Activated CD4-positive, alpha-beta memory T cell treated with anti-CD3 and anti-CD28 coated beads, Interleukin-2, amount 10 ng/mL, durations not matched to agents 7 days and 5 days (primary cell): ENCODE measurements around the gene COQ8B. TPM values are rescaled to one million over a fixed set of nuclear protein-coding genes. Genes with fewer than 3 reads are reported as not detected.

ENCODE experiments used
- CTCF ChIA-PET: fragments of 350-600 bp; sonication (Branson Sonifier 250); formaldehyde crosslinking; loops from one replicate; lab custom pipeline; 2021; ENCODE audit warnings: antibody characterized with exemption, inconsistent platforms; lab: Charles Lee
- POLR2A ChIA-PET: fragments of 350-600 bp; sonication (Branson Sonifier 250); formaldehyde crosslinking; loops from one replicate; lab custom pipeline; 2021; ENCODE audit warnings: antibody characterized with exemption; lab: Charles Lee
- DNase-seq: peaks from one replicate; pipeline ENCODE4 v3.0.0-alpha.2; 2020
- H3K27ac Mint-ChIP-seq: one replicate; pipeline ENCODE4 v1.8.0; 2021; ENCODE audit warnings: mild to moderate bottlenecking, mixed read lengths
- H3K27me3 Mint-ChIP-seq: one replicate; pipeline ENCODE4 v1.8.0; 2021; ENCODE audit warnings: mixed read lengths
- H3K36me3 Mint-ChIP-seq: one replicate; pipeline ENCODE4 v1.8.0; 2021; ENCODE audit warnings: low read depth, mixed read lengths
- H3K4me1 Mint-ChIP-seq: one replicate; pipeline ENCODE4 v1.8.0; 2021; ENCODE audit warnings: mixed read lengths
- H3K4me3 Mint-ChIP-seq: one replicate; pipeline ENCODE4 v1.8.0; 2021; ENCODE audit warnings: mild to moderate bottlenecking, mixed read lengths
- H3K9me3 Mint-ChIP-seq: one replicate; pipeline ENCODE4 v1.8.0; 2021; ENCODE audit warnings: mixed read lengths
- total RNA-seq, 2 experiments: library from RNA; stranded (reverse); gene quantifications; one replicate each; pipeline ENCODE4 v1.2.3, GENCODE V29; 2021

Gene COQ8B
- total RNA-seq, 2 experiments from 2014 or later: 32.5 to 37.7 TPM

GRCh38 chr19:40724315-40724714 is 7.6 kb upstream of the COQ8B start:
- no peaks in the 10 kb centered on the region for H3K27me3 Mint-ChIP-seq
- no peaks in the 10 kb centered on the region for H3K9me3 Mint-ChIP-seq
- peaks cover 36% of the 10 kb centered on the region for H3K4me1 Mint-ChIP-seq
- H3K27ac Mint-ChIP-seq: no peak overlapping the region
- POLR2A ChIA-PET: interaction anchor here (0.7 kb wide), 1 partner anchor 9 kb away, joined by 3 read pairs; no protein-coding TSS in a partner anchor
- no peak overlapping the region for H3K4me3 Mint-ChIP-seq
- DNase-seq: no peak
- H3K36me3 Mint-ChIP-seq: peaks cover 41% of the 10 kb centered on the region
- CTCF ChIA-PET: interaction anchor here (0.7 kb wide), 1 partner anchor 88 kb away, joined by 3 read pairs; no protein-coding TSS in a partner anchor

- Mint-ChIP-seq H3K36me3 (peaks cover 38% of the 10 kb centered on the region), H3K27ac (no peak overlapping the region), H3K4me3 (no peak overlapping the region), H3K27me3 (no peaks in the 10 kb centered on the region), H3K9me3 (no peaks in the 10 kb centered on the region), H3K4me1 (peaks cover 41% of the 10 kb centered on the region)
- ChIA-PET POLR2A (interaction anchor here (0.7 kb wide), 1 partner anchor 9 kb away, joined by 3 read pairs; no protein-coding TSS in a partner anchor), CTCF (no interaction called here)
- DNase-seq: no peak
Measured at GRCh38 chr19:40723661-40724254, 7.1 kb upstream of the COQ8B start.

- ChIA-PET CTCF (interaction anchor here (0.6 to 1.5 kb wide), 3 partner anchors 33 to 76 kb away, joined by 3 to 4 read pairs (median 3); partner anchors contain the start of gene EGLN2), POLR2A (interaction anchor here (0.8 to 1.2 kb wide), 2 partner anchors 10 to 56 kb away, joined by 3 to 4 read pairs; partner anchors contain the start of gene RAB4B)
- Mint-ChIP-seq H3K27ac (no peak overlapping the region), H3K36me3 (peaks cover 36% of the 10 kb centered on the region), H3K9me3 (no peaks in the 10 kb centered on the region), H3K27me3 (no peaks in the 10 kb centered on the region), H3K4me1 (peaks cover 55% of the 10 kb centered on the region), H3K4me3 (no peak overlapping the region)
- no peak for DNase-seq
Measured at GRCh38 chr19:40721936-40722661, 5.4 kb upstream of the COQ8B start.

- Mint-ChIP-seq H3K4me3 (no peak overlapping the region), H3K36me3 (peaks cover 33% of the 10 kb centered on the region), H3K27me3 (no peaks in the 10 kb centered on the region), H3K9me3 (no peaks in the 10 kb centered on the region), H3K4me1 (peaks cover 58% of the 10 kb centered on the region), H3K27ac (no peak overlapping the region)
- DNase-seq: no peak
- ChIA-PET POLR2A (no interaction called here), CTCF (interaction anchor here (0.7 to 1.5 kb wide), 2 partner anchors 34 to 77 kb away, joined by 3 read pairs; partner anchors contain the start of gene EGLN2)
Measured at GRCh38 chr19:40721140-40721486, 4.4 kb upstream of the COQ8B start.

- Mint-ChIP-seq H3K4me1 (peaks cover 68% of the 10 kb centered on the region), H3K27me3 (no peaks in the 10 kb centered on the region), H3K4me3 (peak overlapping the region; percentile 75), H3K9me3 (no peaks in the 10 kb centered on the region), H3K27ac (no peak overlapping the region), H3K36me3 (peaks cover 25% of the 10 kb centered on the region)
- DNase-seq: no peak
- ChIA-PET CTCF (no interaction called here), POLR2A (no interaction called here)
Measured at GRCh38 chr19:40719414-40719894, 2.8 kb upstream of the COQ8B start.

GRCh38 chr19:40718774-40719391 is 2.2 kb upstream of the COQ8B start:
- CTCF ChIA-PET: no interaction called here
- H3K27me3 Mint-ChIP-seq: no peaks in the 10 kb centered on the region
- DNase-seq: peak; percentile 16
- H3K4me1 Mint-ChIP-seq: peaks cover 70% of the 10 kb centered on the region
- H3K9me3 Mint-ChIP-seq: no peaks in the 10 kb centered on the region
- peak overlapping the region; percentile 75 for H3K4me3 Mint-ChIP-seq
- peak overlapping the region; percentile 11 for H3K27ac Mint-ChIP-seq
- H3K36me3 Mint-ChIP-seq: peaks cover 20% of the 10 kb centered on the region
- POLR2A ChIA-PET: no interaction called here

GRCh38 chr19:40717880-40718773 is 1.4 kb upstream of the COQ8B start:
- no peaks in the 10 kb centered on the region for H3K9me3 Mint-ChIP-seq
- no peak for DNase-seq
- ChIA-PET POLR2A (interaction anchor here (2.2 to 2.5 kb wide), 3 partner anchors 32 to 60 kb away, joined by 17 to 27 read pairs (median 21); partner anchors contain the start of genes ACTMAP, RAB4B and SNRPA), CTCF (interaction anchor here (1.8 kb wide), 1 partner anchor 35 kb away, joined by 8 read pairs; no protein-coding TSS in a partner anchor)
- peak overlapping the region; percentile 75 for H3K4me3 Mint-ChIP-seq
- H3K27me3 Mint-ChIP-seq: no peaks in the 10 kb centered on the region
- peaks cover 16% of the 10 kb centered on the region for H3K36me3 Mint-ChIP-seq
- peaks cover 71% of the 10 kb centered on the region for H3K4me1 Mint-ChIP-seq
- H3K27ac Mint-ChIP-seq: peak overlapping the region; percentile 44

GRCh38 chr19:40717325-40717879 is 716 bp upstream of the COQ8B start:
- peak overlapping the region; percentile 75 for H3K4me3 Mint-ChIP-seq
- peaks cover 72% of the 10 kb centered on the region for H3K4me1 Mint-ChIP-seq
- CTCF ChIA-PET: interaction anchor here (1.1 to 1.8 kb wide), 2 partner anchors 36 to 95 kb away, joined by 3 to 8 read pairs; no protein-coding TSS in a partner anchor
- H3K27ac Mint-ChIP-seq: peak overlapping the region; percentile 44
- H3K36me3 Mint-ChIP-seq: peaks cover 17% of the 10 kb centered on the region
- no peaks in the 10 kb centered on the region for H3K9me3 Mint-ChIP-seq
- POLR2A ChIA-PET: interaction anchor here (0.5 to 2.5 kb wide), 7 partner anchors 20 to 89 kb away, joined by 3 to 27 read pairs (median 8); partner anchors contain the start of genes ACTMAP, EGLN2, NUMBL and RAB4B
- DNase-seq: no peak
- H3K27me3 Mint-ChIP-seq: no peaks in the 10 kb centered on the region

- no peaks in the 10 kb centered on the region for H3K27me3 Mint-ChIP-seq
- H3K4me1 Mint-ChIP-seq: peaks cover 74% of the 10 kb centered on the region
- peaks cover 21% of the 10 kb centered on the region for H3K36me3 Mint-ChIP-seq
- H3K9me3 Mint-ChIP-seq: no peaks in the 10 kb centered on the region
- H3K4me3 Mint-ChIP-seq: peak overlapping the region; percentile 90
- peak overlapping the region; percentile 87 for H3K27ac Mint-ChIP-seq
- DNase-seq: peak; percentile 50
- POLR2A ChIA-PET: interaction anchor here (1.3 to 2.5 kb wide), 7 partner anchors 24 to 91 kb away, joined by 3 to 27 read pairs (median 8); partner anchors contain the start of genes ACTMAP, EGLN2, NUMBL and RAB4B
- CTCF ChIA-PET: interaction anchor here (0.8 to 1.8 kb wide), 3 partner anchors 37 to 62 kb away, joined by 3 to 8 read pairs (median 4); partner anchors contain the start of gene RAB4B
Measured at GRCh38 chr19:40716031-40716481, 630 bp downstream of the COQ8B start.

- Mint-ChIP-seq H3K27me3 (no peaks in the 10 kb centered on the region), H3K9me3 (no peaks in the 10 kb centered on the region), H3K36me3 (peaks cover 18% of the 10 kb centered on the region), H3K27ac (peak overlapping the region; percentile 87), H3K4me3 (peak overlapping the region; percentile 90), H3K4me1 (peaks cover 64% of the 10 kb centered on the region)
- POLR2A ChIA-PET: no interaction called here
- CTCF ChIA-PET: no interaction called here
- DNase-seq: peak; percentile 94
Measured at GRCh38 chr19:40714441-40715299, 2.0 kb downstream of the COQ8B start.

GRCh38 chr19:40713939-40714338 is 2.7 kb downstream of the COQ8B start:
- Mint-ChIP-seq H3K27ac (peak overlapping the region; percentile 71), H3K27me3 (no peaks in the 10 kb centered on the region), H3K4me3 (peak overlapping the region; percentile 90), H3K9me3 (no peaks in the 10 kb centered on the region), H3K36me3 (peaks cover 23% of the 10 kb centered on the region), H3K4me1 (peaks cover 57% of the 10 kb centered on the region)
- POLR2A ChIA-PET: no interaction called here
- CTCF ChIA-PET: interaction anchor here (0.7 kb wide), 1 partner anchor 1031 kb away, joined by 3 read pairs; no protein-coding TSS in a partner anchor
- no peak for DNase-seq
